Stimulated activated CD4-positive, alpha-beta T cell treated with anti-CD3 and anti-CD28 coated beads, Interleukin-1b, Interleukin-23, amount 100 ng/mL, for 4 hours (primary cell): ENCODE results near the gene LMOD1.
"Not testable (repeated sequence)": the region's sequence is repeated elsewhere in the genome, so short reads cannot be mapped to it uniquely, and the experiment has no call there.

Experiments used
- DNase-seq, 2 donors: peaks; one replicate each; pipeline ENCODE4 v3.0.0-alpha.2; 2020; ENCODE audit warnings: low read depth in 2 of 2

Gene LMOD1

DNA sequence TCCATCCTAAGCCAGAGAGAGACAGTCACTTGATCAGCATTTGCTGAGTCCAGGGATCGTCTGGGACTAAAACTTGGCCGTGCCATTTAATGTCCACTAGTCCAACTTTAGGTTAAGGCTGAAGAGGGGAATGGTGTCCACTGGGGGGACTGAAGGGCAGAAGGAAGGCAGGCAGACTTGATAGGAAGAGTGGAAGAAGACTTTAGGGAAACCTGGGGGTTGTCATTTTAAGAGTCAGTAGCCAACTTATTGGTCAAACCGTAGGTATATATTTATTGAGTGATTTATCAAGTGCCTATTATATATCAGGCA lies 1.3 kb upstream of the LMOD1 start:
- no peak for DNase-seq

DNA sequence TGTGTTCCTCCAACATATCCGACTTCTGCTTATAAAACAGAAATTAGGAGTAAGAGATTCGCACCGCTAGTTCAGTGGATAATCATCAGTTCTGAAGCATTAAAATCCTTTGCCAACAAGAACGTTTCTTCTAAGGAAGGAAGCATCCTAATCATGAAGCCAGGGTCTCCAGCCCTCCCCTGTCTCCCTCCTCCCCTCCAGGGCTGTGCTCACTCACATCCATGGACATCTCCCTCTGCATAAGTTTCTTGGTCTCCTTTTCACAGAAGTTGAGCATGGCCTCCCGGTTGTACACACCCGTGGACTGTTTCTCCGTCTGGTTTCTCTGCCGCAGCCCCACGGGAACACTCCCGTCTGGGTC lies 505 bp downstream of the LMOD1 start:
- DNase-seq, result no peak

DNA sequence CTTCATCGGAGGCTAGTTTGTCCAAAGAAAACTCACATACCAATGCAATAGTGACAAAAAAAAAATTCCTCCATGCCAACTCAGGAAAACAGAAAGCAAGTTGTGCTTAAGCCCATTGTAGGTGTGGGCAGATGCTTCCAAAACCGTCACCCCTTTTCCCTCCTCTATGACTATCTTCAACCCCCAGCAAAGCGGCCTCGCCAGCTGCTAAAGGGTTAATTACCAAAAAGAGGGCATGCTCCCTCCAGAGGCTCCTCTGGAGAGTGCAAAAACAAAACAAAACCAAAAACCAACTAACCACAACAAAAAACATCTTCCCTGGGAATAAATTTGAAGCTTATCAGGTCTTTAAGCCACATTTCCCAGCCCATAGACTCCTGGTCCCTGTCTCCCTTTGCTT lies 1.2 kb downstream of the LMOD1 start:
- no peak for DNase-seq

DNA sequence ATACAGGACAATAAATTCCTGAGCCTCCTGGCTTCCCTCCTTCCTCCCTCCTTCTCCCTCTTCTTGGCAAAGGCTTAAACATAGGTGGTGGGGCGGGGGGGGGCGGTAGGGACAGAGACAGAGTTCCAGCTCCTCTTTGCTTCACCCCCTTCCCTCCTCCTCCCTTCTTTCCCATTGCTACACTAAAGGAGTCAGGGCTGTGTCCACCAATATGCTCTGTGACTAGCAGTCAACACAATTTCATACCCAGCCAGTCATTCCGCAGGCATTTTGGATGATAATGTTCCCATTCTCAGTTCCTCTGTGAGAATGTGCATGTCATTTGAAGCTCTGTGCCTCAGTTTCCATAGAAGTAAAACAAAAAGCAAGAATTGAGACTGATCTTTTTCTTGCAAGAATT lies 1.7 kb downstream of the LMOD1 start:
- no peak for DNase-seq

DNA sequence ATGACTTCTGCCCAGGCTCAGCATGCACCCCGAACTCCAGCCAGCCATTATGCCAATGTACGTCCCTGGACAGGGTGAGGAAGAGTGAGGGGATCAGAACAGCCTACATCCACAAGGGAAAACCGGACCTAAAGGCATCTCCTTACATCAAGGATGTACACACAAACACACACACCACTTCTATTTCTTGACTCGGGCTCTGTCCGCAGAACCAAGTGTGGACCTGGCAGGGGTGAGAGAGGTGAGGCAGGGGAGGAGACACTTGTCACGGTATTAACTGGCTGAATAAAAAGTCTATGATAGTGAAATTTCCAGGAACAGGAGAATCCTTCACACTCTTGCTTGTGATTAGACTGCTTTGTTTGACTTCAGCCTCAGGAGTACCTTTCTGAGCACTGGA lies 2.3 kb downstream of the LMOD1 start:
- DNase-seq, result no peak

DNA sequence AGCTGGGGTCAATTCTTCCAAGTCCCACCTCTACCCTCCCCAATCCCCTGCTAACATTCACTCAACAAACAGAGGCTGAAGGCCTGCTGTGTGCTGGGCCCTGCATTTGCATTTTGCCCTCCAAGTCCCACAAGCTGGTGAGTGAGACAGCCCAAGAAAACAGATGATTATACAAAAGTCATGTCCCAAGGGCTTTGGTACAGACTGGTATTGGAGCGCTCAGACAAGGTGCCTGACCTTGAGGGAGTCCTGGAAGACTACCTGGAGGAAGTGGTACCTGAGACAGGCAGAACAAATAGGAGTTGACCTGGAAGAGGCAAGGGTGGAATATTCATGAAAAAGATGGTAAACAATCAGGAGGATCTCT lies 4.2 kb downstream of the LMOD1 start:
- no peak for DNase-seq

DNA sequence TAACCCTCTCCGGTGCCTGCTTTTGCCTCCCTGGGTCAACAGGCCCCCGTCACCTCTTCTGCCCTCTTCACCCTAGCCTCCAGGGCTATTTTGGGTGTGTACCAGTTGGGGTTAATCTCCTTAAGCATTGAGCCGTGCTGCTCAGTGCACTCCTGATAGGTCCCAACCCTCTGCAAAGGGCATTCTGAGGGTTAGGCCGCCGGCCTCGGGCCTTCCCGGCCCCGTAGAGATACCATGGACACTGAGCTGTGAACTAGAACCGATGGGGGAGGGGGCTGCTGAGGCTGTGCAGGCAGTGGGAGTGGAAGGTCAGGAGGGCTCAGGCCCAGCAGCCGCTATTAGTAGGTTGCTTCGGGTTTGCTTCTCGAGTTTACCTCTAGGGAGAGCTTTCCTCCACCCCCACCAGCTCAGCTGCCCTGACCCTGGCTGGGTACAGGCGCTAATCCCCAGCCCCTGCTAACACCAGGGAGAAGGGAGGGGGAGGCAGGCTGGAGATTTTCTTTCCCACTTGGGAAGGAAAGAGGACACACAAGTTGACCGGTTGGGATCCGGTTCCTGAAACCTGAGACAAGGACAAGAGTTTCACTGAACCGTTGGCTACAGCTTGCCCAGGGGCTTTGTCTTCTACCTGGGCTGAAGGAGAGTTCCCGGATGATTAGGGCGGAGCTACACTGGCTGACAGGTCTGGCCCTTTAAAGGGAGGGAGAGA lies 4.8 kb downstream of the LMOD1 start:
- no peak for DNase-seq

DNA sequence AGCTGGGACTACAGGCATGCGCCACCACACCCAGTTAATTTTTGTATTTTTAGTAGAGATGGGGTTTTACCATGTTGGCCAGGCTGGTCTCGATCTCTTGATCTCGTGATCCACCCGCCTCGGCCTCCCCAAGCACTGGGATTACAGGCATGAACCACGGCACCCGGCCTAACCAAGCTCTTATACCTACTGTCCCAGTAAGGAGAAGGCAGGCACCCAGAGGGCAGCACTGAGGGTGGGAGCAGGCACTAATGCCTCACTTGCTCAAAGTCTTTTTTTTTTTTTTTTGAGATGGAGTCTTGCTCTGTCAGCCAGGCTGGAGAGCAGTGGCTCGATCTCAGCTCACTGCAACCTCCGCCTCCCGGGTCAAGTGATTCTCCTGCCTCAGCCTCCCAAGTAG lies 6.0 kb downstream of the LMOD1 start:
- not testable (repeated sequence) for DNase-seq

DNA sequence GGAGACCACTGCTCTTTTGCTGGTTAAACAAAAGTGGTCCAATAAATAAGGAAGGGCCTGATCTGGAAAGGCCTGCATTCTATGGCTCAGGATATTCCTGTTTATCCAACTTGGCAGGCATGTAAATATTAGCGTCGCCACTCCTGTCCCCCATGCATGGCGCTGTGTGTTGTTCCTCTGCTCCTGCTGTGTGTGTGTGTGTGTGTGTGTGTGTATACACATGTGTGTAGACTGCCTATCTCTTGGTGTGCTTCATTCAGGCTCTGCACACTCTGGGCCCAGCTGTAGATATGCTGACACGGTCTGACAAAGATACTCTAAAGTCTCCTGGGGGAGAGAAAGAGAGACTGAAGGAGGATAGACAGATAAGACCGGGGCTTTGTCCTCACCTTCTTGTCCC lies 6.8 kb downstream of the LMOD1 start:
- no peak for DNase-seq

DNA sequence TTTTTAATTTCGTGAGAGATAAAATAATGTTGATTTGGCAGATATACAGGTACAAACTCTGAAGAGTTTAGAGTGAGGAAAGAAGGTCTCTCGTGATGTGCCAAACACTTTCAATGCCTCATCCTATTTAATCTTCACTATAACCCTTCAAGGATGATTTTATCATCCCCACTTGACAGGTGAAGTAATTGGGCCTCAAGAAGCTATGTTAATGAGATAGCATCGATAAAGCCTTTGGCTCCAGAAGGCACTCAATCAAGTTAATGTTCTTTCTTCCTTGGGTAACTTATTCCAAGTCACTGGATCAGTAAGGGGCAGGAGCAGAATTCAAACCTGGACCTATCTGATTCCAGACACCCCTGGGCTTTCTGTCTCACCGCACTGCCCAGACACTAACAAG lies 7.2 kb downstream of the LMOD1 start:
- no peak for DNase-seq

DNA sequence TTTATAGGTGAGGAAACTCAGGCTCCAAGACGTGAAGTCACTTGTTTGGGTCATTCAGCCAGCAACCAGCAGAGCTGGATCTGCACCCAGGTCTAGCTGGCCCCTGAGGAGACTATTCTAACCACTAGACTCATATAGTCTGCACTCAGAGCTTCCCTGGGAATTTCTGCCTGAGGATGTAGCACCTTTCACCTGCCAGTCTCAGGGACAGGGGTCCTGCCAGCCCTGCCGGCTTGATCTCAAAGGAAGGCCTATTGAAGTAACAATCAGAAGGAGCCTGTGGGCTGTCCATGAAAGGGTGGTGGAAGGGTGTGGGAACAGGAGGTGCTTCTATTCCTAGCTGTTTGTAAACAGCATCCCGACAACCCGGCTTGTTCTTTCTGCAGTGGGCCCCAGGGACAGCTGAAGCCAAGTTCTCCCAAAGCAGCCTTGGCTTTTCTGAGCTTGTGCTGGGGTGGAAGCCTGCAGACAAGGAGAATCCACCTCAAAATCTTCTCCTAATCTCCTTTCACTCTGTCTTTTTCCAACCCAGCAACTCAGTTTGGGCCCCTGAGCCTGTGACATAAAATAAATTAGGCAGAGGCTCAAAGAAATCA lies 7.8 kb downstream of the LMOD1 start:
- no peak for DNase-seq

DNA sequence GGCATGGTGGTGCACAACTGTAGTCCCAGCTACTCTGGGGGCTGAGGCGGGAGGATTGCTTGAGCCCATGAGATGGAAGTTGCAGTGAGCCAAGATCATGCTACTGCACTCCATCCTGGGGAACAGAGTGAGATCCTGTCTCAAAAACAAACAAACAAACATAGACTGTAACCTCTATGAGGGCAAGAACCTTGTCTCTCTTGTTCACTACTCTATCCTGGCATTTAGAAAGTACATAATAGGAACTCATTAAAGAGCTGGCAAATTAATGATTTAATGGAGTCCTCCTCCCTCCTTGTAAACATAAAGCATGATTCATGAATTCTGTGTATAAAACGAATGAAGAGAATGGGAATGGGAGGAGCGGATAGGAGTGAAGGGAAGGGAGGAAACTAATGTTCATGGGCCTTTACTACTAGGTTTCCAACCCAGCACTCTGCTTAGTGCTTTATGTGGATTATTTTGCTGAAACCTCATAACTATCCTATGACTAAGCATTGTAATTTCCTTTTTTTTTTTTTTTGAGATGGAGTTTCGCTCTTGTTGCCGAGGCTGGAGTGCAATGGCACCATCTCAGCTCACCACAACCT lies 8.6 kb downstream of the LMOD1 start:
- DNase-seq, result no peak

DNA sequence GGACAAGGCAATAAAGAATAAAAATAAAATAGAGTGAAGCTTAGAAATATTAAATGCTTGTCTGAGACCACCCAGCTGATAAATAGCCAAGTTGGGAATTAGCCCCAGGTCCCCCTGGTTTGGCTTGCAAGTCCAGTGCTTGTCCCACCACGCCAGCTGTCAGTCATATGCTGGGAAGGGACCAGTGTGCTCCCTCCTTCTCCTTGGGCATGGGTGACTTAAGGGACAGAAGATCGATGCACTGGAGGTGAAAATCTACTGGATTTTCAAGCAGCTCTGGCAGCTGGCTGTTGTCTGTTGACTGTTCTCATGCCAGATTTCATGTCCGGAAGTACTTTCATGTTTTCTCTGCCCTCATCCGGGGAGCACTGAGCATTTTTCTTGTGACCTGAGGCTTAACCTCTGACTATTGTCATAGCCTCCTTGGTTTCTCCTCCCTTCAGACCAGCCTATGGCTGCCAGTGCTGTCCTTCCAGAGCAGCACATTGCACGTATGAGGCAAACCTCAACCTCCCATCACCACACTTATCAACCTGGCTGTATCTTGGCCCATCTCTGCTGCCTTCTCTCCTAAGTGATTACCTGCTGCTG lies 12.4 kb downstream of the LMOD1 start:
- DNase-seq, result no peak

DNA sequence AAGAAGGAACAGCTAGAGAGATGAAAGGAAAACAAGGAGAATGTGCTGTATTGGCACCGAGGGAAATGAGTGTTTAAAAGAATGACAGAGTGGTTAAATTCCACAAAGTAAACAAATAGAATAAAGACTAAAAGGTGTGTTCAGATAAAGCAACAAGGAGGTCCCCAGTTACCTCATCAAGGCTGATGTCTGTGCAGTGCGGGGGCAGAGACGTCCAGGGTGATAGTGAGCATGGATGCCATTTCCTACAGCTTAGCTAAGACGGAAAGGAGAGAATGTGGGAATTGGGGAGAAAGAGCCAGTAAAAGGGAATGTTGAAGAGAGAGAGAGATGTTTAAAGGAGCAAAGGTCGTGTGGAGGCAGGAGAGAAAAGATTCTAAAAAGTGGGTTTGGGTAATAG lies 15.5 kb downstream of the LMOD1 start:
- DNase-seq, result no peak

DNA sequence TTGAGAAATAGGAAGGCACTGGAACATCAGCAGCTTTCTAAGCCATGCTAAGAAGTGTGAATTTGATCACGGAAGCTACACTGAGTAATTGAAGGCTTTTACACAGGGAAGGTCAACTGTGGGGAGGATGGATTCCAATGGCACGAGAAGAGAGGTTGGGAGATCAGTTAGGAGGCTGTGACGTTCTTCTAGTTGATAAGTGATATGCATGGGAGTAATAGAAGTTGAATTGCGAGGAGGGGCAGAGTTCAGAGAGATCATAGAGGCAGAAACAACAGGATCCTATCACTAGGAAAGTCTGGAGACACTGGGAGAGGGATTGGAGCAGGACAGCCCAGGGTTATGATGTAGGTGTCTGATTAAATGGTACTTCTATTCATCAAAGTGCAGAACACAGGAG lies 16.2 kb downstream of the LMOD1 start:
- no peak for DNase-seq

DNA sequence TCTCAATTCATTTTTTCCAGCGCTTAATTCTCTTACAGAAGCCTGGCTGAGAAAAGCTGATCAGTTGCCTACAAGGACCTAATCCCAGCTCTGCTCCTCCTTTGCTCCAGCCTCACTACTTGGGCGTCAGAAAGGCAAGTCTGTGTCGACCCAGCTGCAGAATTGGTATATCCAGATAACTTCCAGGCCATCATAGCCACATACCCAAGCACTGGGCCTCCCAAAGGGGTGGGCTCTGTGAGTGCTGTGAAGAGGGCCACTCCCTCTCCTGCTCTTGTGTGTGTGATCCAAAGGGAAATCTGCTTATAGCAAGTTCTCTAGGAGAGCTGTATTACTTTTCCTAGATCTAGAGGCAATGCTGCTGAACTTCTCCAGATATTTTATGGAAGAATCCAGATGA lies 18.1 kb downstream of the LMOD1 start:
- no peak for DNase-seq

DNA sequence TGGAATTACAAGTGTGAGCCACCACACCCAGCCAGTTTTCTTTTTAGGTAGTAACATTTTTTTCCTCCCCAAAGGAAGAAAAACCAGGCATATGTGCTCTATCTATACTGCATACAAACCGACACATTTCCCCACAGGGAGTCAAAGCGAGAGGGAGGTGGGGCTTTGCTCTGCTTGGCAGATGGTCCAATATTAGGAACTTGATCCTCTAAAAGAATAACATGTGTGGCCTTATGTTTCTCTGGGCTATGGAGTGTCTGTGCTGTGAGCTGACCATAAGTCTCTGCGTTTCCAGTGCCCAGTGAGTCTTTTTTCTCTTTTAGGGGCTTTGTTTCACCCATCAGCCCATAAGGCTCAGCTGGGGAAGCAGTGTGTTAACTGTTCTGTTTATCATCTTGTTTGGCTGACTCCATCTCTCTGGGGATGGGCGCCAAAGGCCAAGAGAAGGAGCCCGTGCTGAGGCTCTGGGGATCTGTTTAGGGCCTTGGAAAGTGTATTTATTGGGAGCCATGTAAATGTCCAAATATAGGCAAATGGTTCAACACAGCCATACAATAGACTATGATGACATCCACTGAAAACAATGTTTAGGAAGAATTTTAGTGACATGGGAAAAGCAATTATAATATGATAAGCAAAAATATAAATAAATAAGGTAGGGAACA lies 20.2 kb downstream of the LMOD1 start:
- DNase-seq, result no peak

DNA sequence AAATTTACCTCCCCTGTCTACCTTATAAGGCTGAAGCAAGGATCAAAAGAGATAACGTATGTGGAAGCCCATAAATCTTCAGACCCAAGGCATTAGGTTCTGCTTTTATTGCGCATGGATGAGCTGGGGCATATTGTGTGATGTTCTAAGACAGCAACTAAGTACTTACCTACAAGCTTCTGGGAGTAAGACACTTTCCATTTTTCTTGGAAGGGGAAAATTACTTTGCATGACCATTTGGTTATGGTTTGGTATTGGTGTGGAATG lies 21.1 kb downstream of the LMOD1 start:
- no peak for DNase-seq

DNA sequence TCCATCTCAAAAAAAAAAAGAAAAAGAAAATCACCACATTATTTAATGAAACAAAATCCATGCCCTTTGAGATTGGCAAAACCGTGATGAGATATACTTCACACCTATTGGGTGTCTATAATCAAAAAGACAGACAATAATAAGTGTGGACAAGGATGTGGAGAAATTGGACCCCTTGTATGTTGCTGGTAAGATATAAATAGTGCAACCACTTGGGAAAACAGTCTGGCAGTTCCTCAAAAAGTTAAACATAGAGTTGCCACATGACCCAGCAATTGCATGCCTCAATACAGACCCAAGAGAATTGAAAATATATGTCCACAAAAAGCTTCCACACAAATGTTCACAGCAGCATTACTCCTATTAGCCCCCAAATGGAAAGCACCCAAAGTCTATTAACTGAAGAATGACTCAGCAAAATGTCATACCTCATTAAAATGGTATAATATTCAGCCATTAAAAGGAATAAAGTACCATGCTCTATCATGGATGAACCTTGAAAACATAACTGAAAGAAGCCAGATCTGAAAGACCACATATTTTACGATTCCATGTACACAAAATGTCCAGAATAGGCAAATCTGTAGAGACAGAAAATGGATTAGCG lies 24.3 kb downstream of the LMOD1 start:
- DNase-seq, result no peak

DNA sequence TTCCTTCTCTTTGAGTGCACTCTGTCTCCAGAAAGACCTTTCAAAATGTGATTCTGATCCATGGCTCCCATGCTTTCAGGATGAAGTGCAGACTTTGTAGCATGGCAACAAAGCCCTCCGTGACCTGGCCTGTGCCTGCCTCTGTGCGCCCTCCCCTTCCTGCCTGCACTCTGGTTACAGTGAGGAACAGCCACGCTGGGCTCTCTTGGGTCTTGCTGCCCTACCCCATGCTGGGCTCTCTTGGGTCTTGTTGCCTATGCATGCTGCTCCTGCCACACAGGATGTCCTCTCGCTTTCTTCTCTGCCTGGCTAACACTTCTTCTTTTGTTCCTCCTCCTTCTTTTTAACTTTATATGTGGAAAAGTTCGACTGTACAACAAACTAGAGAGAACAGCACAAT lies 28.0 kb downstream of the LMOD1 start:
- no peak for DNase-seq

DNA sequence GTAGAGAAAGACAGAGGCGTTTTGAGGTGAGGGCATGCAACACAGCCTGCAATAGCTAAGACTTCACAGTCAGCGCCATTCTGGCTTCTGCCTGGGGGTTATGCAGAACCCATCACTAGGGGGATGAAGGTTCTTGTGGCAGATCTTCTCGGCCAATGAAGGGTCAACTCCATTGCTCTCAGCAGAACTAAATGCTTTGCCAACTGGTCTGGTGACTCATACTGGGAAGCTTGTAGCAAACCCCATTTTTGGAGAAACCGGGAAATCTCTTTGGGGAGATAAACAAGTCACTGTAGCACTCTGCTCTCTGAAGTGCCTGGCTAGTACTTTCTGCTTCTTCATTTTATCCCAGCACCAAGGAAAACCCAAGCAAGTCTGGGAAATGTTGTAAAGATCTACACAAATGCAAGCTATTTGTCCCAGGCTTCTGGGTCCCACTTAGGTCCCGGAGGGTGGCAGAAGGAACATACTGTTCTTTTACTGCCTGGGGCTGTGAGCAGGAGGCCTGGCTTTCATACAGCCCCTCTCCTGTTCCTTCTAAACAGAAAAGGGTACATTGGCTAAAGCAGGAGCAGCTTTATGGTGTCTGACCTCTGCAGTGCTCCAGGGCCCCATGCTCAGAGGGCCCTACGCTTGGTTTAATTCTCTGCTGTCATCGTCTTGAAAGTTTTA lies 28.9 kb downstream of the LMOD1 start:
- DNase-seq, result no peak

DNA sequence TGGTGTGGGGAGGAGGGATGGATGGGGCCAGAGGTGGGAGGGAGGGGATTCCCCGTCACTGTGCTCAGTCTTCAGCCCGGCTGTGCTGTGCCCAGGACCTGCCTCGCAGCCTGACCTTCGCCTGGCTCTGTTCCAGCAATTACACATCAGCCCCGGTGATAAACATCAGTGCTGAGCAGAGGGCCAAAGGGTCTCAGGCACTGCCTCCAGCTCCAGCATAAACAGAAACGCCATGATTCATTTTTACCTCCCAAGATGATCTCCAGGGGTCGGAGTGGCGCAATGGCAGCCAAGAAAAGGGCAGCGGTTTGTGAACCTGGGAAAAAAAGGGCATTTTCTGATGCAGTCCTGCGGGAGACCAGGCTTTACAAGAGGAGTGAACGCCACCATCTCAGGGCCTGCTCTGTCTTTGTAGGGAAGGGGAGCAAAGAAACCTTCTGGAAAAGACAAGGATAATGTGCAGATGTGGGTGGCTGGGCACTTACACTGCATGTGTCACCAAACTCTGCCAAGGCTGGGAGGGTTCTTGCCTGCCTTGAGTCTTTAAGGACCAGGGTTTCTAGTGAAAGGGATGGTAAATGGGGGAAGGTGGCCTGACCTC lies 29.6 kb downstream of the LMOD1 start:
- no peak for DNase-seq
